HEK293T (cell line): ENCODE measurements around the gene MOXD1.
"Not testable (repeated sequence)": the region's sequence is repeated elsewhere in the genome, so short reads cannot be mapped to it uniquely, and the experiment has no call there.

Source experiments
- CTCF ChIA-PET: fragments of 350-600 bp; formaldehyde crosslinking; extraction: SDS; loops from one replicate; lab custom pipeline; 2021; ENCODE audit warnings: antibody characterized with exemption, inconsistent platforms; lab: Yijun Ruan, JAX
- POLR2A ChIA-PET: fragments of 350-600 bp; formaldehyde crosslinking; extraction: SDS; loops from one replicate; lab custom pipeline; 2020; ENCODE audit warnings: antibody characterized with exemption, inconsistent platforms; lab: Yijun Ruan, JAX
- DNase-seq: peaks from one replicate; pipeline ENCODE4 v3.0.0; 2012; ENCODE audit warnings: mixed read lengths; ENCODE audit errors: extremely low spot score
- ARNT ChIP-seq: fragments of 450-650 bp; IDR thresholded peaks from 2 replicates; pipeline ENCODE4 v1.6.1; 2017; ENCODE audit warnings: mild to moderate bottlenecking
- BHLHE40 ChIP-seq: fragments of 450-650 bp; IDR thresholded peaks from 2 replicates; pipeline ENCODE4 v1.6.1; 2016; ENCODE audit warnings: mild to moderate bottlenecking, moderate library complexity, borderline replicate concordance
- CTBP1 ChIP-seq: fragments of 450-650 bp; IDR thresholded peaks from 2 replicates; pipeline ENCODE4 v1.6.1; 2016; ENCODE audit warnings: borderline replicate concordance
- ELF4 ChIP-seq: fragments of 450-650 bp; IDR thresholded peaks from 2 replicates; pipeline ENCODE4 v1.6.1; 2017; ENCODE audit warnings: antibody characterized with exemption
- FOXA1 ChIP-seq: fragments of 450-650 bp; IDR thresholded peaks from 2 replicates; pipeline ENCODE4 v1.6.1; 2016; ENCODE audit warnings: mild to moderate bottlenecking
- FOXK2 ChIP-seq: fragments of 450-650 bp; IDR thresholded peaks from 2 replicates; pipeline ENCODE4 v1.6.1; 2016; ENCODE audit warnings: mild to moderate bottlenecking
- FOXM1 ChIP-seq: fragments of 450-650 bp; IDR thresholded peaks from 2 replicates; pipeline ENCODE4 v1.6.1; 2017; ENCODE audit warnings: mild to moderate bottlenecking, borderline replicate concordance
- HDGF ChIP-seq: fragments of 450-650 bp; IDR thresholded peaks from 2 replicates; pipeline ENCODE4 v1.6.1; 2017; ENCODE audit warnings: antibody characterized with exemption, borderline replicate concordance
- L3MBTL2 ChIP-seq: fragments of 450-650 bp; conservative IDR thresholded peaks from 2 replicates; pipeline ENCODE4 v1.6.1; 2016; ENCODE audit warnings: mild to moderate bottlenecking
- LEF1 ChIP-seq: fragments of 450-650 bp; IDR thresholded peaks from 2 replicates; pipeline ENCODE4 v1.6.1; 2017; ENCODE audit warnings: mild to moderate bottlenecking, borderline replicate concordance
- NFRKB ChIP-seq: fragments of 450-650 bp; IDR thresholded peaks from 2 replicates; pipeline ENCODE4 v1.6.1; 2016; ENCODE audit warnings: mild to moderate bottlenecking, moderate library complexity
- PKNOX1 ChIP-seq: fragments of 450-650 bp; IDR thresholded peaks from 2 replicates; pipeline ENCODE4 v1.6.1; 2016
- SP1 ChIP-seq: fragments of 450-650 bp; IDR thresholded peaks from 2 replicates; pipeline ENCODE4 v1.6.1; 2017
- SUZ12 ChIP-seq: fragments of 450-650 bp; IDR thresholded peaks from 2 replicates; pipeline ENCODE4 v1.6.1; 2016; ENCODE audit warnings: mild to moderate bottlenecking
- TARDBP ChIP-seq: fragments of 450-650 bp; IDR thresholded peaks from 2 replicates; pipeline ENCODE4 v1.6.1; 2016
- ZNF384 ChIP-seq: fragments of 450-650 bp; IDR thresholded peaks from 2 replicates; pipeline ENCODE4 v1.6.1; 2016

Gene MOXD1

GRCh38 chr6:132314432-132314831, 86.8 kb downstream of the MOXD1 start:
- TF ChIP-seq HDGF, result no peak
- TF ChIP-seq L3MBTL2, result no peak
- no peak for TF ChIP-seq CTBP1
- TF ChIP-seq FOXK2, result no peak
- TF ChIP-seq PKNOX1, result no peak
- no peak for TF ChIP-seq ELF4
- TF ChIP-seq BHLHE40, result no peak
- no peak for TF ChIP-seq ARNT
- no peak for TF ChIP-seq NFRKB
- no peak for TF ChIP-seq SP1
- TF ChIP-seq TARDBP, result no peak
- TF ChIP-seq FOXA1, result no peak
- no peak for TF ChIP-seq LEF1
- TF ChIP-seq ZNF384, result no peak
- no peak for TF ChIP-seq SUZ12
- no peak for TF ChIP-seq FOXM1
- no peak for DNase-seq
- POLR2A ChIA-PET, result no interaction called here
- CTCF ChIA-PET, result no interaction called here

DNA sequence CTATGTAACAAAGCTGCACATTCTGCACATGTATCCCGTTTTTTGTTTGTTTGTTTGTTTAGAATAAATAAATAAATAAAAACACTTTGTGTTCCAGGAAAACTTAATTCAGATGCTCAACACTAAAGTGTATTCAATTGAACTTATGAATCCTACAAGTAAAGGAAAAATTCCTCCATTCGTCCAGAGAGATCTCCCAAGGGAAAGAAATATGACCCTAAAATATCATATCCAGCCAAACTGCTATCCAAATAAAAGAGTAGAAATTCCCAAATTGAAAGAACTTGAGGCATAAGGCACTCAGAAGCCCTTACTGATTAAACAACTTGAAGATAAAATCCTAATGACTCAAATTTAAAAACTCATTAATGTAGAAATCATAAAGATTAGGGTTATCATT, 90.4 kb downstream of the MOXD1 start:
- POLR2A ChIA-PET, result no interaction called here
- CTCF ChIA-PET, result no interaction called here
- no peak for DNase-seq
- TF ChIP-seq FOXK2 (no peak), HDGF (no peak), PKNOX1 (no peak), FOXA1 (no peak), SP1 (no peak), FOXM1 (no peak), L3MBTL2 (no peak), LEF1 (no peak), ARNT (no peak), TARDBP (no peak), NFRKB (no peak)

DNA sequence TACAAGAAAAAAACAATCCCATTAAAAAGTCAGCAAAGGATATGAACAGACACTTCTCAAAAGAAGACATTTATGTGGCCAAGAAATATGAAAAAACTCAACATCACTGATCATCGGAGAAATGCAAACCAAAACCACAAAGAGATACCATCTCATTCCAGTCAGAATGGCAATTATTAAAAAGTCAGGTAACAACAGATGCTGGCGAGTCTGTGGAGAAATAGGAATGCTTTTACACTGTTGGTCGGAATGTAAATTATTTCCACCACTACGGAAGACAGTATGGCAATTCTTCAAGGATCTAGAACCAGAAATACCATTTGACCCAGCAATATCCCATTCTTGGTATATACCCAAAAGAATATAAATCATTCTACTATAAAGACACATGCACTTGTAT, 91.1 kb downstream of the MOXD1 start:
- CTCF ChIA-PET, DNase-seq, POLR2A ChIA-PET: not testable (repeated sequence)

DNA sequence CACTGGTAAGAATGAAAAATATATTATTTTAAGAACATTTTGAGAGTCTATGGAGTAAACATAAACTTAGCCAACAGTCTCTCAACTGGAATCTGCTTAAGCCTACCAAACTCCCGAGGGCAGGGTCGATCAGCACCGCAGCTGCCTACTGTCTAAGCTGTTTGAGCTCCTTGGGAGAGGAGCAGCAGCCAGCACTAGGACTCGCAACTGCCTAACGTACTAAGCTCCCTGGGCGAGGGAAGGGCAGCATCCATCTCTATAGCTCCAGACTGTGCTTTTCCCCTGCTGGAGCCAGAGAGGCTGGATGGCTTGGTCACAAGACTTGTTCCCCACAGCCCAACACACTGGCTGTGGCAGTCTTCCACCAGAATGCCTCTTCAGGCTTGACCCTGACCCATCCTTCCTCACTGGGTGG, 96.4 kb downstream of the MOXD1 start:
- ChIA-PET POLR2A (no interaction called here), CTCF (no interaction called here)
- TF ChIP-seq FOXM1 (no peak), ELF4 (no peak), SP1 (no peak), NFRKB (no peak), TARDBP (no peak)
- no peak for DNase-seq

DNA sequence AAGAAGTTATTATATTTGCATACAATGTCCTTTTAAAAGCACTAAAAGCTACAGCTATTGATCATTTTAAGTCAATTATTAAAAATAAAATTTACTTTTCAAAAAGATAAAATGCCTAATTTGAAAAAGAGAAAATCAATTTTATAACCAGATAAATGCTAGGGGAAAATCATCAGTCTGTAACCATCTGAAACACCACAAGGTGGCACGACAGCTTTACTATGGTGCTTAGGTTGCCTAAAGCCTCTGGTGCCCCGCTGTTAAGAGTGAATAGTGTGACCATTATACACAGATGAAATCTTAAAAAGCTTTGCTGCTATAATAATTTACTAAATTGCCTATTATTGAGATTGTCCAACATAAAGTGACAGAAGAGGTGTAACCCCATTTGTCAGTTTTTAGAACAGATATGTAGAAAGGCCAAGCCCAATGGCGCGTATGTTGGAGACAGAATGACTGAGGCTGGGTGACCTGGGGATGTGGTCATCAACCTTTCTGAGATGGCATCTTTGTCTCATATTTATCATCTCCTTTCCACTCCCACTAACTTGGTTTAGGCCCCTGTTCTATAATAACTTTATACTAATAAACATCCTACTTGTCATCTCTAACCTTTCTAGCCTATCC, 100.8 kb downstream of the MOXD1 start:
- no peak for TF ChIP-seq BHLHE40
- CTCF ChIA-PET, result interaction anchor here (0.7 to 1.8 kb wide), 6 partner anchors 20 to 376 kb away, joined by 3 to 8 read pairs (median 4); partner anchors contain the start of gene STX7
- peak; percentile 60 for DNase-seq
- POLR2A ChIA-PET, result no interaction called here

DNA sequence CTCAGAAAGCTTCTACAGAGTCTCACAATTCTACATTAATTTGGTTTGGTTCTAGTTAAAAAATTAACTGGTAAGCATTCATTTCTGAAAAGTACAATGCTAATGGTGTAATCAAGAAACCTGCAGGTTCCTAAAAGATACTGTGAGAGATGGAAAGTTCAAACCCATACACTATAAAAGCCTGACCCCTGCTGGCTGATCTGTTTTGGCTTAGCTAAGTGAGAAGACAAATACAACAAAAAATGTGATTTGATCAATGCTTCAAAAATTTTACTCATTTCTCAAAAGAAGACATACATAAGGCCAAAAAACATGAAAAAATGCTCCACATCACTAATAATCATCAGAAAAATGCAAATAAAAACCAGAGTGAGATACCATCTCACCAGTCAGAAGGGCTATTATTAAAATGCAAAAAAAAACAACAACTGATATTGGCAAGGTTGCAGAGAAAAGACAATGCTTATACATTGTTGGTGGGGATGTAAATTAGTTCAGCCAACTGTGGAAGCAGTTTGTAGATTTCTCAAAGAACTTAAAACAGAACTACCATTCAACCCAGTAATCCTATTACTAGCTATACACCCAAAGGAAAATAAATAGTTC, 102.8 kb downstream of the MOXD1 start:
- TF ChIP-seq FOXA1 (no peak), BHLHE40 (no peak), SUZ12 (no peak), HDGF (no peak), PKNOX1 (no peak), ELF4 (no peak)
- ChIA-PET CTCF (interaction anchor here (0.6 to 2.7 kb wide), 6 partner anchors 19 to 388 kb away, joined by 3 to 25 read pairs (median 3); no protein-coding TSS in a partner anchor), POLR2A (interaction anchor here (1.0 kb wide), 1 partner anchor 186 kb away, joined by 3 read pairs; no protein-coding TSS in a partner anchor)
- peak; percentile 42 for DNase-seq

GRCh38 chr6:132289756-132290155, 111.5 kb downstream of the MOXD1 start:
- no peak for DNase-seq
- POLR2A ChIA-PET, result no interaction called here
- CTCF ChIA-PET, result interaction anchor here (0.9 to 4.0 kb wide), 2 partner anchors 10 to 366 kb away, joined by 3 to 39 read pairs; no protein-coding TSS in a partner anchor
- TF ChIP-seq LEF1 (no peak), NFRKB (no peak), FOXK2 (no peak), SUZ12 (no peak), TARDBP (no peak), BHLHE40 (no peak), FOXA1 (no peak), HDGF (no peak), PKNOX1 (no peak), ZNF384 (no peak)
